K562 (cell line): ENCODE data around the gene DENND6B. TPM values are rescaled to one million over a fixed set of nuclear protein-coding genes. Genes with fewer than 3 reads are reported as not detected.
A peak's percentile ranks its signal among the peaks of the same experiment; 100 is the strongest.

Experiments used
- ATAC-seq: fragments of 200-7000 bp; cut with Tn5 transposase; 3 replicates; pipeline ENCODE4 v1.9.1; 2020; ENCODE audit warnings: moderate library complexity
- BruUV-seq: library from RNA; stranded (reverse); fragments of 400-500 nt; replicated peaks from 2 replicates; lab custom pipeline; 2021; lab: Mats Ljungman, UMichigan
- CTCF ChIA-PET: fragments of 300-600 bp; formaldehyde crosslinking; extraction: SDS; loops from one replicate; lab custom pipeline; 2021; ENCODE audit warnings: low intra/inter-chr PET ratio; lab: Yijun Ruan, JAX
- POLR2A ChIA-PET: fragments of 300-600, 350-650 bp; sonication (Branson Sonifier 250); formaldehyde crosslinking; extraction: SDS; loops from one replicate; lab custom pipeline; 2021; ENCODE audit warnings: antibody characterized with exemption, inconsistent platforms; lab: Yijun Ruan, JAX
- DNase-seq, 4 experiments: peaks; one replicate each; pipeline versions ENCODE4 v3.0.0 to v3.0.0-alpha.2; 2011 to 2018; ENCODE audit warnings: low spot score in 3 of 4, mixed read lengths in 3 of 4; ENCODE audit errors: extremely low read depth in 1 of 4
- FAIRE-seq: peaks from 2 replicates; lab custom pipeline; 2011; peaks lifted over from hg19 to GRCh38; lab: Jason Lieb, UNC
- H2AFZ ChIP-seq: 2 replicates; pipeline ENCODE4 v1.6.0; 2011; ENCODE audit warnings: low read depth, low read length, control low read depth, inconsistent platforms
- H3K27ac ChIP-seq: fragments of 200-600 bp; 3 replicates; pipeline ENCODE4 v1.8.0; 2011; ENCODE audit warnings: low read depth, mild to moderate bottlenecking, control low read depth, inconsistent platforms, low read length, moderate library complexity, mixed read lengths; ENCODE audit errors: extremely low read depth
- H3K27me3 ChIP-seq, 2 experiments: fragments of 300-600 bp in 1 of 2; 2 replicates in 1 of 2; 3 replicates in 1 of 2; pipeline versions ENCODE4 v1.6.0 to v1.8.0; 2011; ENCODE audit warnings: inconsistent platforms in 2 of 2, low read length in 2 of 2, mild to moderate bottlenecking in 1 of 2, mixed read lengths in 1 of 2, moderate library complexity in 1 of 2; ENCODE audit not compliant: control insufficient read depth in 2 of 2, insufficient read depth in 2 of 2
- H3K36me3 ChIP-seq: fragments of 300-600 bp; 3 replicates; pipeline ENCODE4 v1.8.0; 2011; ENCODE audit warnings: mild to moderate bottlenecking, low read length, inconsistent platforms; ENCODE audit not compliant: control insufficient read depth, insufficient read depth
- H3K4me1 ChIP-seq, 2 experiments: fragments of 200-600 bp in 1 of 2; replicated peaks in 1 of 2; 2 replicates in 1 of 2; 3 replicates in 1 of 2; pipeline versions ENCODE4 v1.5.1 to v1.8.0; 2011; ENCODE audit warnings: inconsistent platforms in 2 of 2, low read length in 2 of 2, mild to moderate bottlenecking in 1 of 2, mixed read lengths in 1 of 2, moderate library complexity in 1 of 2; ENCODE audit not compliant: control insufficient read depth in 2 of 2, insufficient read depth in 2 of 2
- H3K4me2 ChIP-seq: 2 replicates; pipeline ENCODE4 v1.6.1; 2011; ENCODE audit warnings: low read length, control low read depth, inconsistent platforms, mixed read lengths; ENCODE audit not compliant: insufficient read depth
- H3K4me3 ChIP-seq: fragments of 200-600 bp; sonication (generic), shearing (Covaris generic); 2 replicates; pipeline ENCODE4 v1.5.1; 2016; ENCODE audit warnings: control low read depth, inconsistent platforms
- H3K79me2 ChIP-seq: fragments of 200-600 bp; 3 replicates; pipeline ENCODE4 v1.8.0; 2011; ENCODE audit warnings: low read length, inconsistent platforms; ENCODE audit not compliant: control insufficient read depth, insufficient read depth
- H3K9ac ChIP-seq, 2 experiments: 2 replicates each; pipeline versions ENCODE4 v1.6.0 to v1.6.1; 2011; ENCODE audit warnings: low read depth in 2 of 2, low read length in 2 of 2, control low read depth in 1 of 2, inconsistent platforms in 1 of 2, mild to moderate bottlenecking in 1 of 2, mixed read lengths in 1 of 2; ENCODE audit not compliant: insufficient read depth in 1 of 2
- H3K9me1 ChIP-seq: one replicate; pipeline ENCODE4 v1.6.0; 2011; ENCODE audit warnings: inconsistent platforms, mild to moderate bottlenecking, low read length, moderate library complexity; ENCODE audit not compliant: control insufficient read depth, insufficient read depth
- H3K9me3 ChIP-seq: replicated peaks from 2 replicates; pipeline ENCODE4 v1.5.1; 2011; ENCODE audit warnings: low read depth, low read length, inconsistent platforms; ENCODE audit not compliant: control insufficient read depth, insufficient read depth
- H4K20me1 ChIP-seq: replicated peaks from 2 replicates; pipeline ENCODE4 v1.6.1; 2011; ENCODE audit warnings: low read length, inconsistent platforms, mixed read lengths; ENCODE audit not compliant: control insufficient read depth, insufficient read depth
- CEBPB ChIP-seq: fragments of 450-650 bp; IDR thresholded peaks from 2 replicates; pipeline ENCODE4 v1.6.1; 2016; ENCODE audit warnings: missing genetic modification characterization, missing compliant biosample characterization
- CTBP1 ChIP-seq: fragments of 450-650 bp; IDR thresholded peaks from 2 replicates; pipeline ENCODE4 v1.6.1; 2016; ENCODE audit warnings: borderline replicate concordance
- GATAD2B ChIP-seq: fragments of 450-650 bp; IDR thresholded peaks from 2 replicates; pipeline ENCODE4 v1.6.1; 2017; ENCODE audit warnings: mild to moderate bottlenecking, borderline replicate concordance
- HBP1 ChIP-seq: fragments of 450-650 bp; formaldehyde crosslinking; IDR thresholded peaks from 2 replicates; pipeline ENCODE4 v1.4.0; 2022; ENCODE audit warnings: missing genetic modification characterization
- HDAC3 ChIP-seq: fragments of 450-650 bp; IDR thresholded peaks from 2 replicates; pipeline ENCODE4 v1.6.1; 2018; ENCODE audit warnings: borderline replicate concordance, mild to moderate bottlenecking, moderate library complexity; ENCODE audit not compliant: partially characterized antibody
- HES1 ChIP-seq: fragments of 450-650 bp; IDR thresholded peaks from 2 replicates; pipeline ENCODE4 v1.6.1; 2016; ENCODE audit warnings: low read depth, mild to moderate bottlenecking, moderate library complexity
- NONO ChIP-seq, 2 experiments: fragments of 200-400 bp in 1 of 2; fragments of 450-650 bp in 1 of 2; formaldehyde crosslinking in 1 of 2; IDR thresholded peaks; 2 replicates each; pipeline ENCODE4 v1.6.1; 2017; ENCODE audit warnings: low read depth in 2 of 2, mild to moderate bottlenecking in 2 of 2, moderate library complexity in 2 of 2, low read length in 1 of 2
- POLR2A ChIP-seq: fragments of 450-650 bp; conservative IDR thresholded peaks from 2 replicates; pipeline ENCODE4 v1.6.1; 2016
- POLR2G ChIP-seq: fragments of 200-400 bp; formaldehyde crosslinking; IDR thresholded peaks from 2 replicates; pipeline ENCODE4 v1.6.1; 2017; ENCODE audit warnings: low read depth, mild to moderate bottlenecking, antibody characterized with exemption, low read length, moderate library complexity
- RBBP5 ChIP-seq: fragments of 200-600 bp; sonication (generic); IDR thresholded peaks from 2 replicates; pipeline ENCODE4 v1.6.1; 2012; ENCODE audit warnings: borderline replicate concordance, mild to moderate bottlenecking, low read length, control low read depth, inconsistent platforms; ENCODE audit not compliant: insufficient read depth, poor library complexity, severe bottlenecking
- SMAD4 ChIP-seq: fragments of 250-450 bp; sonication (Bioruptor Pico); conservative IDR thresholded peaks from 2 replicates; pipeline ENCODE4 v1.8.0; 2021; ENCODE audit warnings: inconsistent platforms, mild to moderate bottlenecking, moderate library complexity
- ZNF263 ChIP-seq: sonication (generic); formaldehyde crosslinking; IDR thresholded peaks from 2 replicates; pipeline ENCODE4 v1.8.0; 2022; ENCODE audit warnings: mild to moderate bottlenecking, missing genetic modification reagents, borderline replicate concordance
- ZNF431 ChIP-seq: sonication (generic); formaldehyde crosslinking; IDR thresholded peaks from 2 replicates; pipeline ENCODE4 v1.8.0; 2022; ENCODE audit warnings: mild to moderate bottlenecking, missing genetic modification reagents
- ZNF511 ChIP-seq: sonication (generic); formaldehyde crosslinking; IDR thresholded peaks from 2 replicates; pipeline ENCODE4 v1.8.0; 2022; ENCODE audit warnings: mild to moderate bottlenecking, missing genetic modification reagents
- ZNF740 ChIP-seq, 3 experiments: fragments of 200-800 bp in 1 of 3; sonication (Bioruptor generic) in 1 of 3; sonication (generic) in 1 of 3; formaldehyde crosslinking in 1 of 3; IDR thresholded peaks; 2 replicates each; pipeline versions ENCODE4 v1.6.1 to v1.8.0; 2016 to 2022; ENCODE audit warnings: mild to moderate bottlenecking in 2 of 3, missing compliant biosample characterization in 2 of 3, missing genetic modification characterization in 2 of 3, missing genetic modification reagents in 1 of 3
- WGBS: fragments of 100-300 bp; shearing (Covaris generic); methylation state at CpG from one replicate; pipeline ENCODE4 v1.1.6; 2016; ENCODE audit warnings: low coverage, mixed read lengths; ENCODE audit not compliant: insufficient coverage; ENCODE audit errors: missing lambda C conversion rate; 5-methylcytosine and 5-hydroxymethylcytosine counted together
- in situ Hi-C: fragments of 300-500 bp; cut with MboI; formaldehyde crosslinking; loops from 4 replicates; pipeline ENCODE4 v1.15.0; 2018; ENCODE audit warnings: inconsistent platforms, mixed read lengths
- intact Hi-C: fragments of 100-400 bp; cut with micrococcal nuclease; formaldehyde crosslinking; loops from 2 replicates; pipeline ENCODE4 v1.14.2; 2022
- polyA plus RNA-seq, 8 experiments: library from polyadenylated mRNA; depleted of rRNA in 4 of 8; stranded (reverse) in 5 of 8; unstranded in 3 of 8; fragments of >200 nt; fragmentation: Nextera tagmentation in 2 of 8; fragmentation: Illumina TruSeq in 1 of 8; extraction: Ambion mirVana in 2 of 8; extraction: Trizol in 1 of 8; gene quantifications; 2 replicates each; pipeline versions ENCODE4 v1.2.1 to v1.2.3, GENCODE V29; 2011 to 2014; ENCODE audit warnings: inconsistent platforms in 1 of 8, missing spikeins in 1 of 8
- total RNA-seq, 7 experiments: library from RNA; depleted of rRNA in 6 of 7; stranded (reverse); fragments of >200 nt in 6 of 7; fragmentation: Illumina TruSeq in 2 of 7; extraction: Trizol in 2 of 7; gene quantifications; 2 replicates each; pipeline versions ENCODE4 v1.2.1 to v1.2.3, GENCODE V29; 2011 to 2021; ENCODE audit warnings: low replicate concordance in 1 of 7

Gene DENND6B
- total and polyA plus RNA-seq, 9 of the 15 experiments (the other 6 are each of a cell fraction or from before 2014, with no cell fraction given), result 0.07 to 3.7 (median 1.5) TPM

- H3K4me1 ChIP-seq, result peaks cover 15 to 86% of the 10 kb centered on the region in 2 experiments; a peak in 4 of 5 replicates
- peak overlapping the region; percentile 72 to 95 for H3K9ac ChIP-seq
- H3K27me3 ChIP-seq, result no peaks in the 10 kb centered on the region
- DNase-seq (peak; percentile 57 to 69 (median 62)), ATAC-seq (peak; percentile 61), FAIRE-seq (no peak)
- peak overlapping the region; percentile 64 for H3K4me3 ChIP-seq
- H3K4me2 ChIP-seq, result peak overlapping the region; percentile 79
- peaks cover 27% of the 10 kb centered on the region for H3K79me2 ChIP-seq
- ChIA-PET POLR2A (interaction anchor here (1.2 kb wide), 1 partner anchor 46 kb away, joined by 3 read pairs; the partner anchor contains the start of gene PLXNB2), CTCF (no interaction called here)
- intact Hi-C loops (no loop called here), in situ Hi-C loops (no loop called here)
- peaks cover 33% of the 10 kb centered on the region; the same call in 1 of the 3 replicates for H3K36me3 ChIP-seq
- WGBS, result 3% methylated on average over 8 of the region's 92 CpGs
- BruUV-seq, result TSS peak; percentile 36
- no peaks in the 10 kb centered on the region for H3K9me1 ChIP-seq
- H4K20me1 ChIP-seq, result no peaks in the 10 kb centered on the region
- peak overlapping the region; percentile 76 for H3K27ac ChIP-seq
- H2AFZ ChIP-seq, result 0 out of 2 replicates have a peak overlapping the region, but pooled peaks have one; percentile 72
- H3K9me3 ChIP-seq, result no peaks in the 10 kb centered on the region
- peak; percentile 33 for TF ChIP-seq RBBP5
- no peak for TF ChIP-seq NONO (IDR thresholded peaks at IDR 0.05; ENCODE audit: low read depth in 2 of 2, low read length in 1 of 2)
- TF ChIP-seq ZNF431 (CRISPR knock-in tag), result 0 out of 2 replicates have a peak, but pooled peaks have one; percentile 44
- TF ChIP-seq HBP1 (CRISPR knock-in tag), result no peak
- TF ChIP-seq CTBP1, result 0 out of 2 replicates have a peak, but pooled peaks have one; percentile 11
- peak; percentile 53; the same call in 1 of the 2 replicates for TF ChIP-seq ZNF740 (CRISPR knock-in tag; IDR thresholded peaks at IDR 0.05)
- no peak for TF ChIP-seq ZNF740 (tag; IDR thresholded peaks at IDR 0.05)
- 0 out of 2 replicates have a peak, but pooled peaks have one; percentile 35 for TF ChIP-seq ZNF263
- TF ChIP-seq HES1, result no peak
- TF ChIP-seq POLR2A, result 0 out of 2 replicates have a peak, but pooled peaks have one; percentile 28
- TF ChIP-seq HDAC3, result no peak
- TF ChIP-seq GATAD2B, result 0 out of 2 replicates have a peak, but pooled peaks have one; percentile 49
- 0 out of 2 replicates have a peak, but pooled peaks have one; percentile 61 for TF ChIP-seq ZNF511
- TF ChIP-seq CEBPB (tag), result no peak
- peak; percentile 70 for TF ChIP-seq POLR2G
- 0 out of 2 replicates have a peak, but pooled peaks have one; percentile 31 for TF ChIP-seq SMAD4 (CRISPR knock-in tag)
Measured at GRCh38 chr22:50260801-50261614, 65.8 kb downstream of the DENND6B start.
